GM23248 (cell line): ENCODE results near the gene IZUMO1R.

Source experiments
- EZH2 ChIP-seq: fragments of 200-600 bp; sonication (generic); IDR thresholded peaks from 2 replicates; pipeline ENCODE4 v1.6.1; 2018; ENCODE audit warnings: antibody characterized with exemption, mild to moderate bottlenecking; ENCODE audit not compliant: insufficient read depth, poor library complexity, severe bottlenecking
- EZH2phosphoT487 ChIP-seq: fragments of 200-600 bp; sonication (generic); IDR thresholded peaks from 2 replicates; pipeline ENCODE4 v1.6.1; 2018; ENCODE audit warnings: antibody characterized with exemption, moderate library complexity, mild to moderate bottlenecking, low read depth; ENCODE audit not compliant: insufficient read depth

GRCh38 chr11:94326947-94327346 lies 22.6 kb downstream of the IZUMO1R start:
- TF ChIP-seq EZH2phosphoT487 (no peak), EZH2 (no peak)
